Lung (tissue), 12 donors: ENCODE results near the gene RUSF1. TPM values are rescaled to one million over a fixed set of nuclear protein-coding genes. Genes with fewer than 3 reads are reported as not detected.

Source experiments
- ATAC-seq: fragments of 200-7000 bp; cut with Tn5 transposase; one replicate; pipeline ENCODE4 v1.9.1; 2020; ENCODE audit warnings: moderate number of reproducible peaks; ENCODE audit not compliant: insufficient read depth, low FRiP score
- DNase-seq, 3 donors: peaks; one replicate each; pipeline ENCODE4 v3.0.0-alpha.2; 2013 to 2017
- H3K27ac ChIP-seq, 2 donors: one replicate each; pipeline ENCODE4 v1.5.1; 2013; ENCODE audit warnings: mild to moderate bottlenecking in 2 of 2, moderate library complexity in 2 of 2, control low read depth in 1 of 2, inconsistent platforms in 1 of 2, low read depth in 1 of 2, low read length in 1 of 2
- H3K27me3 ChIP-seq, 3 donors: one replicate each; pipeline ENCODE4 v1.5.1; 2013; ENCODE audit warnings: low read length in 2 of 3; ENCODE audit not compliant: control insufficient read depth in 3 of 3, insufficient read depth in 3 of 3
- H3K36me3 ChIP-seq, 4 donors: one replicate each; pipeline ENCODE4 v1.5.1; 2013; ENCODE audit warnings: low read length in 4 of 4, mild to moderate bottlenecking in 1 of 4, moderate library complexity in 1 of 4; ENCODE audit not compliant: control insufficient read depth in 4 of 4, insufficient read depth in 4 of 4
- H3K4me1 ChIP-seq, 5 donors: one replicate each; pipeline ENCODE4 v1.5.1; 2013; ENCODE audit warnings: low read length in 5 of 5, mild to moderate bottlenecking in 2 of 5, moderate library complexity in 1 of 5; ENCODE audit not compliant: control insufficient read depth in 5 of 5, insufficient read depth in 5 of 5
- H3K4me3 ChIP-seq: one replicate; pipeline ENCODE4 v1.5.1; 2013; ENCODE audit warnings: mild to moderate bottlenecking, control low read depth, moderate library complexity
- H3K9ac ChIP-seq, 2 donors: one replicate each; pipeline ENCODE4 v1.5.1; 2013; ENCODE audit warnings: low read length in 2 of 2, control low read depth in 1 of 2; ENCODE audit not compliant: insufficient read depth in 1 of 2
- H3K9me3 ChIP-seq, 4 donors: one replicate each; pipeline ENCODE4 v1.5.1; 2013; ENCODE audit warnings: low read length in 3 of 4, mild to moderate bottlenecking in 1 of 4, moderate library complexity in 1 of 4; ENCODE audit not compliant: control insufficient read depth in 4 of 4, insufficient read depth in 3 of 4
- CTCF ChIP-seq: IDR thresholded peaks from 2 replicates; pipeline ENCODE4 v1.5.1; 2012; ENCODE audit warnings: mild to moderate bottlenecking; ENCODE audit errors: control extremely low read depth, extremely low read depth
- WGBS, 2 donors: extraction: QIAGEN DNeasy Blood & Tissue Kit; methylation state at CpG; one replicate each; pipeline ENCODE4 v1.1.7; 2013; 5-methylcytosine and 5-hydroxymethylcytosine counted together
- polyA plus RNA-seq, 2 donors: library from polyadenylated mRNA; stranded (reverse); fragments of 200-250 nt; gene quantifications; one replicate each; pipeline ENCODE4 v1.2.1, GENCODE V29; 2013
- total RNA-seq, 2 donors: library from RNA; depleted of rRNA in 1 of 2; stranded (reverse); fragments of >200 nt in 1 of 2; gene quantifications; one replicate each; pipeline ENCODE4 v1.2.1, GENCODE V29; 2014 to 2021
- donor health status: control.
- donor health status: control.
- donor health status: Bipolar disorder and iron deficiency.
- donor health status: healthy.
- donor health status: DM: yes; HTN: yes; CAD: no.

Gene RUSF1
- total and polyA plus RNA-seq, 4 donors: 56.1 to 82.7 (median 73.1) TPM

- H3K9me3 ChIP-seq: peaks cover 0 to 6% (median 0%) of the 10 kb centered on the region in 4 donors
- no peak overlapping the region for H3K27ac ChIP-seq
- TF ChIP-seq CTCF: no peak
- peak overlapping the region; percentile 47 for H3K4me3 ChIP-seq
- DNase-seq (peak; percentile 66 to 74 (median 72)), ATAC-seq (no peak)
- WGBS, 2 donors: 6 to 7% methylated on average over 52 to 57 of the region's 57 CpGs
- H3K36me3 ChIP-seq: no peaks in the 10 kb centered on the region
- H3K9ac ChIP-seq: peak overlapping the region in 1 of 2 donors; percentile 25
- no peaks in the 10 kb centered on the region for H3K27me3 ChIP-seq
- H3K4me1 ChIP-seq: peaks cover 0 to 9% (median 4%) of the 10 kb centered on the region in 5 donors
These were observed 29.4 kb upstream of the RUSF1 start for GRCh38 chr16:31537362-31538242.

- Histone ChIP-seq H3K27me3 (no peaks in the 10 kb centered on the region), H3K9ac (peak overlapping the region in 1 of 2 donors; percentile 25)
- ATAC-seq: no peak
These were observed 28.7 kb upstream of the RUSF1 start for GRCh38 chr16:31536804-31537361.

GRCh38 chr16:31535737-31536136 is 27.5 kb upstream of the RUSF1 start:
- no peaks in the 10 kb centered on the region for H3K27me3 ChIP-seq
- no peak overlapping the region for H3K9ac ChIP-seq
- TF ChIP-seq CTCF: no peak
- ATAC-seq (no peak), DNase-seq (no peak)
- peaks cover 0 to 11% (median 0%) of the 10 kb centered on the region in 4 donors for H3K9me3 ChIP-seq
- peaks cover 0 to 9% (median 4%) of the 10 kb centered on the region in 5 donors for H3K4me1 ChIP-seq
- H3K27ac ChIP-seq: no peak overlapping the region
- H3K4me3 ChIP-seq: no peak overlapping the region
- H3K36me3 ChIP-seq: no peaks in the 10 kb centered on the region
- WGBS, 2 donors: 18 to 39% methylated on average over 9 of the region's 9 CpGs

More at GRCh38 chr16:31536804-31537361, 28.7 kb upstream of the RUSF1 start:
- TF ChIP-seq CTCF: no peak
- no peak overlapping the region for H3K27ac ChIP-seq
- H3K4me1 ChIP-seq: peaks cover 0 to 9% (median 4%) of the 10 kb centered on the region in 5 donors
- 65 to 75% methylated on average over 21 of the region's 21 CpGs for WGBS, 2 donors
- H3K36me3 ChIP-seq: no peaks in the 10 kb centered on the region
- peak in 1 of 3 donors; percentile 13 for DNase-seq
- peaks cover 0 to 7% (median 0%) of the 10 kb centered on the region in 4 donors for H3K9me3 ChIP-seq
- H3K4me3 ChIP-seq: peak overlapping the region; percentile 47
